ENCODE measurements around the gene MRPL45. TPM values are rescaled to one million over a fixed set of nuclear protein-coding genes. Genes with fewer than 3 reads are reported as not detected.

MRPL45 gene
- total and polyA plus RNA-seq, 4 donors, result 14.4 to 38.9 (median 27.2) TPM

GRCh38 chr17:38329284-38329683 is 32.3 kb downstream of the MRPL45 start:
- Histone ChIP-seq H3K27ac (ENCODE audit: low read depth in 1 of 2, low read length in 2 of 2) (no peak overlapping the region), H3K4me3 (ENCODE audit: low read length in 2 of 2) (no peak overlapping the region), H3K9me3 (ENCODE audit: control insufficient read depth, low read length) (no peaks in the 10 kb centered on the region), H3K36me3 (ENCODE audit: control insufficient read depth in 1 of 2, insufficient read depth in 2 of 2, low read length in 1 of 2) (no peaks in the 10 kb centered on the region), H3K4me1 (ENCODE audit: control insufficient read depth in 1 of 2, insufficient read depth in 2 of 2, low read length in 2 of 2) (no peaks in the 10 kb centered on the region), H3K27me3 (ENCODE audit: control insufficient read depth in 1 of 2, insufficient read depth in 2 of 2, low read length in 1 of 2) (no peaks in the 10 kb centered on the region)
- intact Hi-C loops (cut with DNase I), result no loop called here
- 78 to 81% methylated on average over 7 of the region's 7 CpGs for WGBS, 2 donors
- no peak for ATAC-seq (ENCODE audit: low FRiP score)
- peak in 1 of 2 donors; percentile 51 for DNase-seq

GRCh38 chr17:38329808-38330730 is 33.1 kb downstream of the MRPL45 start:
- WGBS, 2 donors, result 87 to 88% methylated on average over 25 of the region's 25 CpGs
- ATAC-seq (ENCODE audit: low FRiP score) (no peak), DNase-seq (peak in 1 of 2 donors; percentile 44)
- H3K4me3 ChIP-seq (ENCODE audit: low read length in 2 of 2), result no peak overlapping the region
- H3K4me1 ChIP-seq (ENCODE audit: control insufficient read depth in 1 of 2, insufficient read depth in 2 of 2, low read length in 2 of 2), result no peaks in the 10 kb centered on the region
- intact Hi-C loops (cut with DNase I), result no loop called here
- H3K36me3 ChIP-seq (ENCODE audit: control insufficient read depth in 1 of 2, insufficient read depth in 2 of 2, low read length in 1 of 2), result no peaks in the 10 kb centered on the region
- no peaks in the 10 kb centered on the region for H3K9me3 ChIP-seq (ENCODE audit: control insufficient read depth, low read length)
- no peak overlapping the region for H3K27ac ChIP-seq (ENCODE audit: low read depth in 1 of 2, low read length in 2 of 2)
- H3K27me3 ChIP-seq (ENCODE audit: control insufficient read depth in 1 of 2, insufficient read depth in 2 of 2, low read length in 1 of 2), result no peaks in the 10 kb centered on the region

- Histone ChIP-seq H3K27ac (ENCODE audit: low read depth in 1 of 2, low read length in 2 of 2) (no peak overlapping the region), H3K9me3 (ENCODE audit: control insufficient read depth, low read length) (no peaks in the 10 kb centered on the region), H3K36me3 (ENCODE audit: control insufficient read depth in 1 of 2, insufficient read depth in 2 of 2, low read length in 1 of 2) (no peaks in the 10 kb centered on the region), H3K4me1 (ENCODE audit: control insufficient read depth in 1 of 2, insufficient read depth in 2 of 2, low read length in 2 of 2) (no peaks in the 10 kb centered on the region), H3K27me3 (ENCODE audit: control insufficient read depth in 1 of 2, insufficient read depth in 2 of 2, low read length in 1 of 2) (no peaks in the 10 kb centered on the region), H3K4me3 (ENCODE audit: low read length in 2 of 2) (no peak overlapping the region)
- peak in 1 of 2 donors; percentile 64 for DNase-seq
- ATAC-seq (ENCODE audit: low FRiP score), result no peak
- intact Hi-C loops (cut with DNase I), result no loop called here
- 84 to 86% methylated on average over 23 of the region's 23 CpGs for WGBS, 2 donors
Measured at GRCh38 chr17:38330941-38331411, 34.0 kb downstream of the MRPL45 start.

- no peaks in the 10 kb centered on the region for H3K36me3 ChIP-seq (ENCODE audit: control insufficient read depth in 1 of 2, insufficient read depth in 2 of 2, low read length in 1 of 2)
- intact Hi-C loops (cut with DNase I), result loop anchor here in 1 of 2 donors (1.0 kb wide), 1 partner anchor 37 kb away; no protein-coding TSS in a partner anchor
- WGBS, 2 donors, result 87 to 93% methylated on average over 7 of the region's 7 CpGs
- no peak overlapping the region for H3K27ac ChIP-seq (ENCODE audit: low read depth in 1 of 2, low read length in 2 of 2)
- no peaks in the 10 kb centered on the region for H3K27me3 ChIP-seq (ENCODE audit: control insufficient read depth in 1 of 2, insufficient read depth in 2 of 2, low read length in 1 of 2)
- ATAC-seq (ENCODE audit: low FRiP score), result no peak
- no peak for DNase-seq
- H3K4me1 ChIP-seq (ENCODE audit: control insufficient read depth in 1 of 2, insufficient read depth in 2 of 2, low read length in 2 of 2), result no peaks in the 10 kb centered on the region
- no peaks in the 10 kb centered on the region for H3K9me3 ChIP-seq (ENCODE audit: control insufficient read depth, low read length)
- H3K4me3 ChIP-seq (ENCODE audit: low read length in 2 of 2), result no peak overlapping the region
Measured at GRCh38 chr17:38332735-38333134, 35.8 kb downstream of the MRPL45 start.

- Histone ChIP-seq H3K4me3 (ENCODE audit: low read length in 2 of 2) (no peak overlapping the region), H3K36me3 (ENCODE audit: control insufficient read depth in 1 of 2, insufficient read depth in 2 of 2, low read length in 1 of 2) (no peaks in the 10 kb centered on the region), H3K9me3 (ENCODE audit: control insufficient read depth, low read length) (no peaks in the 10 kb centered on the region), H3K27ac (ENCODE audit: low read depth in 1 of 2, low read length in 2 of 2) (no peak overlapping the region), H3K27me3 (ENCODE audit: control insufficient read depth in 1 of 2, insufficient read depth in 2 of 2, low read length in 1 of 2) (no peaks in the 10 kb centered on the region), H3K4me1 (ENCODE audit: control insufficient read depth in 1 of 2, insufficient read depth in 2 of 2, low read length in 2 of 2) (no peaks in the 10 kb centered on the region)
- DNase-seq, result peak in 1 of 2 donors; percentile 70
- ATAC-seq (ENCODE audit: low FRiP score), result no peak
- 39 to 41% methylated on average over 12 of the region's 12 CpGs for WGBS, 2 donors
- intact Hi-C loops (cut with DNase I), result no loop called here
Measured at GRCh38 chr17:38333635-38334295, 36.8 kb downstream of the MRPL45 start.

GRCh38 chr17:38334480-38335364 is 37.8 kb downstream of the MRPL45 start:
- 89 to 92% methylated on average over 30 of the region's 30 CpGs for WGBS, 2 donors
- Histone ChIP-seq H3K4me3 (ENCODE audit: low read length in 2 of 2) (no peak overlapping the region), H3K27ac (ENCODE audit: low read depth in 1 of 2, low read length in 2 of 2) (no peak overlapping the region), H3K27me3 (ENCODE audit: control insufficient read depth in 1 of 2, insufficient read depth in 2 of 2, low read length in 1 of 2) (no peaks in the 10 kb centered on the region), H3K9me3 (ENCODE audit: control insufficient read depth, low read length) (no peaks in the 10 kb centered on the region), H3K36me3 (ENCODE audit: control insufficient read depth in 1 of 2, insufficient read depth in 2 of 2, low read length in 1 of 2) (no peaks in the 10 kb centered on the region), H3K4me1 (ENCODE audit: control insufficient read depth in 1 of 2, insufficient read depth in 2 of 2, low read length in 2 of 2) (no peaks in the 10 kb centered on the region)
- intact Hi-C loops (cut with DNase I), result no loop called here
- DNase-seq (peak in 1 of 2 donors; percentile 55), ATAC-seq (ENCODE audit: low FRiP score) (no peak)

- ATAC-seq (ENCODE audit: low FRiP score) (no peak), DNase-seq (peak in 1 of 2 donors; percentile 47)
- no peak overlapping the region for H3K4me3 ChIP-seq (ENCODE audit: low read length in 2 of 2)
- no peaks in the 10 kb centered on the region for H3K36me3 ChIP-seq (ENCODE audit: control insufficient read depth in 1 of 2, insufficient read depth in 2 of 2, low read length in 1 of 2)
- H3K4me1 ChIP-seq (ENCODE audit: control insufficient read depth in 1 of 2, insufficient read depth in 2 of 2, low read length in 2 of 2), result no peaks in the 10 kb centered on the region
- no peak overlapping the region for H3K27ac ChIP-seq (ENCODE audit: low read depth in 1 of 2, low read length in 2 of 2)
- H3K27me3 ChIP-seq (ENCODE audit: control insufficient read depth in 1 of 2, insufficient read depth in 2 of 2, low read length in 1 of 2), result no peaks in the 10 kb centered on the region
- 95 to 96% methylated on average over 11 of the region's 11 CpGs for WGBS, 2 donors
- no peaks in the 10 kb centered on the region for H3K9me3 ChIP-seq (ENCODE audit: control insufficient read depth, low read length)
- intact Hi-C loops (cut with DNase I), result no loop called here
Measured at GRCh38 chr17:38336838-38337237, 39.9 kb downstream of the MRPL45 start.

- no peak overlapping the region for H3K4me3 ChIP-seq (ENCODE audit: low read length in 2 of 2)
- no peak overlapping the region for H3K27ac ChIP-seq (ENCODE audit: low read depth in 1 of 2, low read length in 2 of 2)
- WGBS, 2 donors, result 64 to 65% methylated on average over 5 of the region's 5 CpGs
- H3K36me3 ChIP-seq (ENCODE audit: control insufficient read depth in 1 of 2, insufficient read depth in 2 of 2, low read length in 1 of 2), result no peaks in the 10 kb centered on the region
- H3K4me1 ChIP-seq (ENCODE audit: control insufficient read depth in 1 of 2, insufficient read depth in 2 of 2, low read length in 2 of 2), result no peaks in the 10 kb centered on the region
- H3K9me3 ChIP-seq (ENCODE audit: control insufficient read depth, low read length), result no peaks in the 10 kb centered on the region
- no peak for ATAC-seq (ENCODE audit: low FRiP score)
- no peaks in the 10 kb centered on the region for H3K27me3 ChIP-seq (ENCODE audit: control insufficient read depth in 1 of 2, insufficient read depth in 2 of 2, low read length in 1 of 2)
- intact Hi-C loops (cut with DNase I), result no loop called here
- peak in 1 of 2 donors; percentile 31 for DNase-seq
Measured at GRCh38 chr17:38338053-38338452, 41.1 kb downstream of the MRPL45 start.
